GM19468 (cell line): Measurements from ENCODE around the gene PIP4K2C.
"Not testable (repeated sequence)": the region's sequence is repeated elsewhere in the genome, so short reads cannot be mapped to it uniquely, and the experiment has no call there.

Source experiments
- ATAC-seq: cut with Tn5 transposase; IDR thresholded peaks from one replicate; pipeline ENCODE4 v1.9.1; 2021; ENCODE audit warnings: mild to moderate bottlenecking, moderate library complexity, moderate number of reproducible peaks; ENCODE audit not compliant: unreplicated experiment; ENCODE audit errors: extremely low read depth

Gene PIP4K2C

DNA sequence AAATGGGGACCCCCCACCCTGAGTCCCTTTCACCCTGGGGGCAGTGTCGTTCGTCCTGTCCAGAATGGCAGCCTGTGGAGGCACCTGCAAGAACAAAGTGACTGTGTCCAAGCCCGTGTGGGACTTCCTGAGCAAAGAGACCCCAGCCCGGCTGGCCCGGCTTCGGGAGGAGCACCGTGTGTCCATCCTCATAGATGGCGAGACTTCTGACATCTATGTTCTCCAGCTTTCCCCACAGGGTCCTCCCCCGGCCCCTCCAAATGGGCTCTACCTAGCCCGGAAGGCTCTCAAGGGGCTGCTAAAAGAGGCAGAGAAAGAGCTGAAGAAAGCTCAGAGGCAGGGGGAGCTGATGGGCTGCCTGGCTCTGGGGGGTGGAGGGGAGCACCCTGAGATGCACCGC lies 15.8 kb downstream of the PIP4K2C start:
- ATAC-seq, result no peak

- no peak for ATAC-seq
These were observed 17.1 kb downstream of the PIP4K2C start for GRCh38 chr12:57607958-57608663.

DNA sequence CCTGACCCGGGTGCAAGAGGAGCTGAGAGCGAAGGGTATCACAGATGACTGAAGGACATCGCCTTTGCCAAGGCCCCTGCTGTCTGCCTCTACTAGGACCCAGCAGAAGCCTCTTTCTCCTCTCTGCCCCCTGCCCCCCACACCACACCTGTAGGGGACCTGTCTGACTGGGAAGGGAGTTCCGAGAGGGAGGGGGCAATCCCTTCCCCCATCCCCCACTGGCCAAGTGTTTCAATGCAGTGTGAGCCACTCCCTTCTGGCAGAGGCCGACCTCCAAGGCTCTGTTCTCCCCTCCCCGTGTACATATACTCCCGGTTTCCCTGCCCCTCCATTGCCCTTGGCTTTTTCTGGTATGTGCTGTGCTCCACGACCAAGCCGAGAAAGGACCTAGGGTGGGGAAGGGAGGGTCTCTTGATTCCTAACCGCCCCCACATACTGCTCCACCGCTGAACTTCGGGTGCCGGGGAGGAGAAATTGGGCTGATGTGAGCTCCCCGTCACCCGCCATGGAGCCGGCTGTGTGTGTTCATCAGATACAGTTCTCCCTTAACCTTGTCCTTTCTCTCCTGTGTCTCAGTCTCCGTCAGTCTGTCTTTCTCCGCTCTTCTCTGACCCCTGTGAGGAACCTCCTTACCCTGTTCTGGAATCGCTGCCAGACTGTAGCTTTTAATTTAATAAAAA lies 18.2 kb downstream of the PIP4K2C start:
- no peak for ATAC-seq

GRCh38 chr12:57609781-57610553 lies 19.0 kb downstream of the PIP4K2C start:
- no peak for ATAC-seq

DNA sequence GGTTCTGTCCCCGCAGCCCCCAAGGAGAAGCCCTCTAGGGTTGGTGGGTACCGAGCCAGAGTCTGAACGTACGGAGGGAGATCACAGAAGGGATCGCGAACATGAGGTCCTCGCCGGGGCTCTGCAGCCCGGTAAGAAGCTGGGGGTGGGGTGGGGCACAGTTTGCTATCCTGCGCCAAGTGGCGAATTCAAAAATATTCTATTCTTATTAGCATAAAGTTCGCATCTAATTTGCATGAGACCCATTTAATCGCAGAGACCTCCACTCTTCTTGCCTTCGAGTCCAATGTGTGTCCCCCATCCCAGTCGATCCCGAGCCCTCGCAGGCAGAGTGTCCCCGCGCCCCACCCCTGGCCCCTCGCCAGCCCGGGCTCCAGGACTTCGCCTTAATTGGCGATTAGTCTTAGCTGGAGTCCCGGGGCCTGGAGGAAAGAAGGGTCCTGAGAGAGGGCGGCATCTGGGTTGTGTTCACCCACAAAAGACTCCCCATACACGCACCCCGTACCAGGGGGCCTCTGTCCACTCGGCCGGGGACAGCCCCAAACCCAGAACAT lies 19.6 kb downstream of the PIP4K2C start:
- ATAC-seq, result no peak

DNA sequence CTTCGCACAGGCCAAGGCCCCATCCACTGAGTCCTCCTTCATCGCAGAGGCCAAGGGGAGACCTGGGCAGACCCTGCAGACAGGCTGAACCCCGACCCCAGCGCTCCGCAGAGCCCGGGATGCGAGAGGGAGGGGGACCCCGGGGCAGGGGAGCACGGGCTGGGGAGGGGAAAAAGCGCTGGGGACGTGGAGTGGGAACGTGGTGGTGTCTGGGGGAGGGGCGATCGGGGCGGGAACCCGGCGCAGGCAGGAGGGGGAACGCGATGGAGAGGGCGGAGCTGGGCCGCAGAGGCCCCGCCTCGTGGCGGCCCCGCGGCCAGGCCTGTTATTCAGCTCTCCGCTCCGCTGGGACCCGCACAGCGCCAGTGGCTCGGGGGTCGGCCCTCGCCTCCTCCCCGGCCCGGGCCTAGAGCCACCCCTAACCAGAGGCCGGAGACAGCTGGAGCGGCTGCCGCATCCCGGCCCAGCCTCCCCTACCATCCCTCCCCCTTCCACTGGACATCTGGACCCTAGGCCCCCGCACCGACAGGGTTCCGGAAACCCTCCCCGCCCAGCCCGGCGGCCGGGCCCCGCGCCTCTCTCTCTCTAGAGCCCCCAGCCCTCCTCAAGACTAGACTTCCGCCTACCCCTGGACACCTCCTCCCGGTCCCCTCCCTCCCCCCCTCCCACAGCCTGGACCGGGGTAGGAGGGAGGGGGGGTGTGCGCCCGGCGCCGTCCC lies 20.3 kb downstream of the PIP4K2C start, which contains the start of gene ARHGEF25:
Gene ARHGEF25 (plus strand): TSS at position 328 of the 719 bp plus-strand sequence. CDS start 460 bp downstream, outside the sequence.
- no peak for ATAC-seq

DNA sequence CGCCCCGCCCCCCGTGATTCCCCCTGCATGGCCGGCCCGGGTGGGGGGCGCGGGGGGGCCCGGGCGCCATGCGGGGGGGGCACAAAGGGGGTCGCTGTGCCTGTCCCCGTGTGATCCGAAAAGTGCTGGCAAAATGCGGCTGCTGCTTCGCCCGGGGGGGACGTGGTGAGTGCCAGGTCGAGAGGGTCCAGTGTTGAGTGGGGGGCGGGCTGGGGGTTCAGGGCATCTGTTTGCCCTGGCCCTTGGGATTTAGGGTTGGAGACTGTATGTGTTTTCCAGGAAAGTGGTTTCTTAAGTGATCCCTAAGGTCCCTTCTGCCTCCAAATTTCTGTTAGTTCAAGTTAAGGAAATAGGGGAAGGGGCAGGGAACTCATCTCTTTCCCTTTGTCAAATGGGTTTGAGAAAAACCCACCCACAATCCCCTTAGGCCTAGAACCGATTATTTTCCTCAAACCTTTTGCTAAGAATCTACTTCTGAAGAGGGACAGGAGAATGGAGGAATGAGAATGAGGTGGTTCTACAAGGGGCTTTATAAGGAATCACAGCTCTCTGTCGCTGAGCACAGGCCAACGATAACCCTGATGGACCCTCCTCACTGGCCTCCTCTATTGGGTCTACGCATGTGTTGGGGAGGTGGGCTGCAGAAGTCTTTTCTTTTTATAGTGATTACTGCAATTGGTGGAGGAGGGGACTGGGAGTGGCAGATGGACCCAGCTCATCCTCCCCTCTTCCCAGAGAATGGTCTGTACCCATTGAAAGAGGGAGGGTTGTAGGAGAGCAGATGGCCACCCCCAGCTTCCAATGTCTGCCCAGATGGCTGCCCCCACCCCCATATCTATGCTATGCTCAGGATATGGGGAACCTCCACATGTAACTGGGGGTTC lies 21.1 kb downstream of the PIP4K2C start:
- ATAC-seq, result no peak

DNA sequence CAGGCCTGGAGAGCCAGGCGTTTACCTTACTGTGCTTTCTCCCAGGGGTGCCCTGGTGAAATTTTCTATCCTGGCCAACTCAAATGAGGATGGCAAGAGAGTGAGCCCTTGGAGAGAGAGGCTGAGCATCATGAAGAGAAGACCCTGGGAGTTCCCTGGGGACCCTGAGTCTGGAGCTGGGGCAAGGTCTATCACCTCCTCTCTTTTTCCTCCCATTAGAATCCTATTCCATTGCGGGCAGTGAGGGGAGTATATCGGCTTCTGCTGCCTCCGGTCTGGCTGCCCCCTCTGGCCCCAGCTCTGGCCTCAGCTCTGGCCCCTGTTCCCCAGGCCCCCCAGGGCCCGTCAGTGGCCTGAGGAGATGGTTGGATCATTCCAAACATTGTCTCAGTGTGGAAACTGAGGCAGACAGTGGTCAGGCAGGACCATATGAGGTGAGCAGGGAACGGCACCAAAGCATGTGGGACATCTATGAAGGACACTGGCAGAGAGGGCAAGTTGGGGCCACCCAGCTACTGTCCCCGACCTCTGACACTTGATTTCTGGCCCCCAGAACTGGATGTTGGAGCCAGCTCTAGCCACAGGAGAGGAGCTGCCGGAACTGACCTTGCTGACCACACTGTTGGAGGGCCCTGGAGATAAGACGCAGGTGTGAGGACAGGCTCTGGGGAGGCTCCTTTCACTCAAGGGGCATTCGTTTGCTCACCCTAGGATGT lies 21.9 kb downstream of the PIP4K2C start:
- ATAC-seq, result no peak

GRCh38 chr12:57613427-57614109 lies 22.6 kb downstream of the PIP4K2C start:
- no peak for ATAC-seq

GRCh38 chr12:57614178-57614947 lies 23.4 kb downstream of the PIP4K2C start:
- ATAC-seq, result no peak

DNA sequence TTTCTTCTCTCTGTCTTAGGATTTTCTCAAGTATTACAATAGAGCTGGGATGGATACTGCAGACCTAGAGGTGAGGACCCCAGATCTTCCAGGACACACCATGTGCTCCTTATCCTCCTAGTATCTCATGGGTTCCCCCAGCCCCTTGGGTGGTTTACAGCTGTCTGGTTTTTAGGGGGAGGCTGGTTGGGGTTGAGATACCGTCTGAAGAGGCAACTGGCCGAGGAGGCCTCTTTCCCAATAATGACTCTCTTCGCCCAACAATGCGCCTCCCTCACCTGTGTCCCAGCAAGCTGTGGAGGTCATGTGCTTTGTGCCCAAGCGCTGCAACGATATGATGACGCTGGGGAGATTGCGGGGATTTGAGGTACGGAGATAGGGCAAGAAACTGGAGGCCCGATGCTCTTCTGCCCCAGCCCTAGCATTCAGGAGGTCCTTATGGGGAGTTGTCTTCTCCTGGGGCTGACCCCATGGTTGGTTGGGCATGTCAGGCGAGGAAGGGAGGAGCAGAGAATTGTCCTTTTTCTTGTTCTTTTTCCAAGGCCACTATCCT lies 24.0 kb downstream of the PIP4K2C start:
- ATAC-seq, result no peak

DNA sequence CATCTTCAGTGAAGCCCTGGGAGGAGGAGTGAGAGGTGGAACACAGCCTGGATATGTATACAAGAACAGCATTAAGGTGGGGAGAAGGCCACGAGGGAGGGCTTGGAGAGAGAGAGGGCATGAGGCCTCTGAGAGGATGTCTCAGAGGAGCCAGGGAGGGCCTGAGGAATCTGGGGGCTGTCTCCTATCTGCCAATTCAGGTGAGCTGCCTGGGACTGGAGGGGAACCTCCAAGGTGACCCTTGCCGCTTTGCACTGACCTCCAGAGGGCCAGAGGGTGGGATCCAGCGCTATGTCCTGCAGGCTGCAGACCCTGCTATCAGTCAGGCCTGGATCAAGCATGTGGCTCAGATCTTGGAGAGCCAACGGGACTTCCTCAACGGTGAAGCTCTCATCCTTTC lies 24.6 kb downstream of the PIP4K2C start:
- ATAC-seq, result no peak

- ATAC-seq, result no peak
These were observed 25.6 kb downstream of the PIP4K2C start for GRCh38 chr12:57616383-57617101.

DNA sequence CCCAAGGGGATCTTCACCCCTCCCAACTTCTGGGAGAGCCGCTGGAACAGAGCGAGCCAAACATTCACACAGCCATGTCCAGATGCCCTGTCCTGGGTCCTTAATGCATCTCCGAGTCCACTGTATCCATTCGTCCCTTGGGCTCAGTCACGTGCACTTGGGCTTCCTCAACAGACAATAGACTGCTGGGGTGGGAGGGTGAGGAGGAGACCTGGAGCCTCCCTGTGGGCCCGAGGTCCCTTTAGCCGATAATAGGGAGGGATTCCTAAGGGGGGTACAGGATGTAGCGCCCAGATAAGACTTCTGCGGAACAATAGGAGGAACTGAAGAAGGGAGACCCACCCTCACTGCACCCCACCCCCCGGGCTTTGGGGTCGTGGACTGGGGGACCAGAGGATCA lies 26.9 kb downstream of the PIP4K2C start:
- ATAC-seq, result no peak

- not testable (repeated sequence) for ATAC-seq
These were observed 27.4 kb downstream of the PIP4K2C start for GRCh38 chr12:57618431-57618830.

- ATAC-seq, result no peak
These were observed 28.0 kb downstream of the PIP4K2C start for GRCh38 chr12:57618966-57619433.
